H9 (cell line): ENCODE results near the gene P4HB. TPM values are rescaled to one million over a fixed set of nuclear protein-coding genes. Genes with fewer than 3 reads are reported as not detected.

Experiments
- DNase-seq: peaks from one replicate; pipeline ENCODE4 v3.0.0-alpha.2; 2017
- H2AFZ ChIP-seq: one replicate; pipeline ENCODE4 v1.6.1; 2013; ENCODE audit warnings: mild to moderate bottlenecking, low read length, control low read depth, moderate library complexity
- H2AK5ac ChIP-seq: 2 replicates; pipeline ENCODE4 v1.6.1; 2013; ENCODE audit warnings: low read length, control low read depth, mixed read lengths; ENCODE audit not compliant: insufficient read length
- H2BK120ac ChIP-seq: one replicate; pipeline ENCODE4 v1.6.1; 2013; ENCODE audit warnings: low read depth, mild to moderate bottlenecking, low read length, control low read depth, inconsistent platforms; ENCODE audit not compliant: poor library complexity, severe bottlenecking
- H2BK12ac ChIP-seq: 2 replicates; pipeline ENCODE4 v1.6.1; 2013; ENCODE audit warnings: low read length, control low read depth, mixed read lengths, low read depth; ENCODE audit not compliant: insufficient read length
- H2BK15ac ChIP-seq: 2 replicates; pipeline ENCODE4 v1.6.1; 2013; ENCODE audit warnings: low read depth, low read length, control low read depth
- H2BK20ac ChIP-seq: one replicate; pipeline ENCODE4 v1.6.1; 2013; ENCODE audit warnings: low read depth, mild to moderate bottlenecking, low read length, control low read depth, inconsistent platforms; ENCODE audit not compliant: poor library complexity, severe bottlenecking
- H2BK5ac ChIP-seq: 2 replicates; pipeline ENCODE4 v1.6.1; 2013; ENCODE audit warnings: low read length, control low read depth, mixed read lengths; ENCODE audit not compliant: insufficient read length
- H3K14ac ChIP-seq: 2 replicates; pipeline ENCODE4 v1.6.1; 2013; ENCODE audit warnings: low read length, control low read depth; ENCODE audit not compliant: insufficient read depth
- H3K18ac ChIP-seq: 2 replicates; pipeline ENCODE4 v1.6.1; 2013; ENCODE audit warnings: low read depth, mild to moderate bottlenecking, mixed read lengths, low read length, control low read depth; ENCODE audit not compliant: insufficient read length
- H3K23ac ChIP-seq: 2 replicates; pipeline ENCODE4 v1.6.1; 2013; ENCODE audit warnings: low read length, control low read depth, mixed read lengths, low read depth; ENCODE audit not compliant: insufficient read length
- H3K23me2 ChIP-seq: 2 replicates; pipeline ENCODE4 v1.6.1; 2013; ENCODE audit warnings: low read depth, mild to moderate bottlenecking, mixed read lengths, low read length, control low read depth; ENCODE audit not compliant: insufficient read length, poor library complexity, severe bottlenecking
- H3K27ac ChIP-seq: 2 replicates; pipeline ENCODE4 v1.5.1; 2013; ENCODE audit warnings: low read length, control low read depth, mixed read lengths, low read depth; ENCODE audit not compliant: insufficient read length
- H3K27me3 ChIP-seq: 2 replicates; pipeline ENCODE4 v1.6.1; 2013; ENCODE audit warnings: low read length, control low read depth, inconsistent platforms; ENCODE audit not compliant: insufficient read depth
- H3K4ac ChIP-seq: 2 replicates; pipeline ENCODE4 v1.6.1; 2013; ENCODE audit warnings: low read depth, mild to moderate bottlenecking, control low read depth, inconsistent platforms, low read length, moderate library complexity
- H3K4me1 ChIP-seq: 2 replicates; pipeline ENCODE4 v1.6.1; 2013; ENCODE audit warnings: low read length, control low read depth, inconsistent platforms; ENCODE audit not compliant: insufficient read depth
- H3K4me2 ChIP-seq: 2 replicates; pipeline ENCODE4 v1.6.1; 2013; ENCODE audit warnings: low read length, control low read depth, mixed read lengths; ENCODE audit not compliant: insufficient read length, insufficient read depth
- H3K56ac ChIP-seq: 2 replicates; pipeline ENCODE4 v1.6.1; 2013; ENCODE audit warnings: low read depth, mild to moderate bottlenecking, mixed read lengths, low read length, control low read depth; ENCODE audit not compliant: insufficient read length
- H3K79me1 ChIP-seq: 2 replicates; pipeline ENCODE4 v1.6.1; 2013; ENCODE audit warnings: low read depth, mild to moderate bottlenecking, moderate library complexity, low read length, control low read depth, inconsistent platforms; ENCODE audit not compliant: insufficient read depth, poor library complexity, severe bottlenecking
- H3K79me2 ChIP-seq: 2 replicates; pipeline ENCODE4 v1.6.1; 2013; ENCODE audit warnings: low read length, control low read depth, inconsistent platforms; ENCODE audit not compliant: insufficient read depth
- H3K9ac ChIP-seq: 2 replicates; pipeline ENCODE4 v1.6.1; 2013; ENCODE audit warnings: low read length, control low read depth, mixed read lengths; ENCODE audit not compliant: insufficient read length; ENCODE audit errors: extremely low read depth
- H3K9me3 ChIP-seq: one replicate; pipeline ENCODE4 v1.6.1; 2013; ENCODE audit warnings: low read depth, low read length, inconsistent platforms; ENCODE audit not compliant: control insufficient read depth
- H3T11ph ChIP-seq: one replicate; pipeline ENCODE4 v1.6.1; 2013; ENCODE audit warnings: mild to moderate bottlenecking, low read length, control low read depth, inconsistent platforms
- H4K20me1 ChIP-seq: one replicate; pipeline ENCODE4 v1.6.1; 2013; ENCODE audit not compliant: control insufficient read depth, insufficient read length, insufficient read depth
- H4K5ac ChIP-seq: 2 replicates; pipeline ENCODE4 v1.6.1; 2013; ENCODE audit warnings: low read depth, mild to moderate bottlenecking, mixed read lengths, low read length, control low read depth; ENCODE audit not compliant: insufficient read length
- H4K8ac ChIP-seq: replicated peaks from 2 replicates; pipeline ENCODE4 v1.6.1; 2013; ENCODE audit warnings: low read length, control low read depth, mixed read lengths, low read depth; ENCODE audit not compliant: insufficient read length
- H4K91ac ChIP-seq: 2 replicates; pipeline ENCODE4 v1.6.1; 2013; ENCODE audit warnings: low read depth, mild to moderate bottlenecking, moderate library complexity, mixed read lengths, low read length, control low read depth; ENCODE audit not compliant: insufficient read length
- H3K27ac Mint-ChIP-seq, 3 experiments: 2 replicates in 2 of 3; 3 replicates in 1 of 3; pipeline ENCODE4 v1.8.0; 2020 to 2021; ENCODE audit warnings: mixed read lengths in 3 of 3, mild to moderate bottlenecking in 1 of 3, moderate library complexity in 1 of 3
- H3K27me3 Mint-ChIP-seq: 2 replicates; pipeline ENCODE4 v1.8.0; 2021; ENCODE audit warnings: low read depth, mild to moderate bottlenecking, moderate library complexity, mixed read lengths
- H3K36me3 Mint-ChIP-seq, 3 experiments: 2 replicates in 2 of 3; 3 replicates in 1 of 3; pipeline ENCODE4 v1.8.0; 2020 to 2021; ENCODE audit warnings: low read depth in 3 of 3, mixed read lengths in 3 of 3; ENCODE audit not compliant: insufficient read depth in 1 of 3
- H3K4me1 Mint-ChIP-seq, 2 experiments: 2 replicates each; pipeline ENCODE4 v1.8.0; 2020; ENCODE audit warnings: mixed read lengths in 2 of 2
- H3K4me3 Mint-ChIP-seq, 2 experiments: 2 replicates in 1 of 2; 3 replicates in 1 of 2; pipeline ENCODE4 v1.8.0; 2020 to 2021; ENCODE audit warnings: mild to moderate bottlenecking in 2 of 2, mixed read lengths in 2 of 2, moderate library complexity in 1 of 2
- H3K9me3 Mint-ChIP-seq, 2 experiments: 2 replicates in 1 of 2; 3 replicates in 1 of 2; pipeline ENCODE4 v1.8.0; 2020; ENCODE audit warnings: mild to moderate bottlenecking in 2 of 2, mixed read lengths in 2 of 2, moderate library complexity in 1 of 2
- WGBS: extraction: QIAGEN DNeasy Blood & Tissue Kit; methylation state at CpG from one replicate; pipeline ENCODE4 v1.1.7; 2013; ENCODE audit warnings: missing lambda C conversion rate, low lambda C conversion rate, mixed read lengths; ENCODE audit not compliant: insufficient read length; ENCODE audit errors: extremely low coverage; 5-methylcytosine and 5-hydroxymethylcytosine counted together
- total RNA-seq: library from RNA; stranded (reverse); gene quantifications from 2 replicates; pipeline ENCODE4 v1.2.1, GENCODE V29; 2021
- TF ChIP-seq, protein P1 (sequence below): fragments of 200-600 bp; sonication (generic); conservative IDR thresholded peaks from 3 replicates; pipeline ENCODE4 v1.8.0; 2021; ENCODE audit warnings: antibody characterized with exemption, mild to moderate bottlenecking

Gene P4HB
- total RNA-seq, 1 experiment from 2014 or later = 366 TPM

- Histone ChIP-seq H4K8ac (no peak overlapping the region), H3K9ac (no peak overlapping the region), H4K20me1 (no peaks in the 10 kb centered on the region), H4K5ac (no peak overlapping the region), H3K4ac (no peak overlapping the region), H2AK5ac (no peak overlapping the region), H2BK15ac (no peak overlapping the region), H3K79me1 (no peaks in the 10 kb centered on the region), H4K91ac (no peak overlapping the region), H2BK5ac (no peak overlapping the region), H3K27ac (no peak overlapping the region), H3K56ac (no peak overlapping the region), H3K23me2 (no peaks in the 10 kb centered on the region), H3K18ac (no peak overlapping the region), H3K79me2 (no peaks in the 10 kb centered on the region), H3K4me2 (no peak overlapping the region), H3T11ph (no peak overlapping the region), H2BK120ac (no peak overlapping the region), H3K4me1 (no peaks in the 10 kb centered on the region), H3K14ac (no peak overlapping the region), H3K23ac (no peak overlapping the region), H2AFZ (no peak overlapping the region), H2BK12ac (no peak overlapping the region), H3K9me3 (no peaks in the 10 kb centered on the region), H3K27me3 (no peaks in the 10 kb centered on the region), H2BK20ac (no peak overlapping the region)
- WGBS = no CpG with 5 or more reads among the region's 13 CpGs
- Mint-ChIP-seq H3K27ac (no peak overlapping the region), H3K9me3 (no peaks in the 10 kb centered on the region), H3K27me3 (no peaks in the 10 kb centered on the region), H3K36me3 (peaks cover 19 to 59% (median 42%) of the 10 kb centered on the region in 3 experiments; a peak in 6 of 7 replicates), H3K4me3 (no peak overlapping the region; a peak in 1 of 5 replicates), H3K4me1 (peaks cover 3% of the 10 kb centered on the region in 2 experiments; a peak in 2 of 4 replicates)
- no peak for DNase-seq
- TF ChIP-seq, protein P1, sequence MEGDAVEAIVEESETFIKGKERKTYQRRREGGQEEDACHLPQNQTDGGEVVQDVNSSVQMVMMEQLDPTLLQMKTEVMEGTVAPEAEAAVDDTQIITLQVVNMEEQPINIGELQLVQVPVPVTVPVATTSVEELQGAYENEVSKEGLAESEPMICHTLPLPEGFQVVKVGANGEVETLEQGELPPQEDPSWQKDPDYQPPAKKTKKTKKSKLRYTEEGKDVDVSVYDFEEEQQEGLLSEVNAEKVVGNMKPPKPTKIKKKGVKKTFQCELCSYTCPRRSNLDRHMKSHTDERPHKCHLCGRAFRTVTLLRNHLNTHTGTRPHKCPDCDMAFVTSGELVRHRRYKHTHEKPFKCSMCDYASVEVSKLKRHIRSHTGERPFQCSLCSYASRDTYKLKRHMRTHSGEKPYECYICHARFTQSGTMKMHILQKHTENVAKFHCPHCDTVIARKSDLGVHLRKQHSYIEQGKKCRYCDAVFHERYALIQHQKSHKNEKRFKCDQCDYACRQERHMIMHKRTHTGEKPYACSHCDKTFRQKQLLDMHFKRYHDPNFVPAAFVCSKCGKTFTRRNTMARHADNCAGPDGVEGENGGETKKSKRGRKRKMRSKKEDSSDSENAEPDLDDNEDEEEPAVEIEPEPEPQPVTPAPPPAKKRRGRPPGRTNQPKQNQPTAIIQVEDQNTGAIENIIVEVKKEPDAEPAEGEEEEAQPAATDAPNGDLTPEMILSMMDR = no peak
These were observed 15.0 kb downstream of the P4HB start for GRCh38 chr17:81845361-81845760.
